Measurements from ENCODE around the gene LHX3.

LHX3 gene

GRCh38 chr9:136226680-136227407, 21.9 kb upstream of the LHX3 start:
- DNase-seq (ENCODE audit: low spot score), result no peak

DNA sequence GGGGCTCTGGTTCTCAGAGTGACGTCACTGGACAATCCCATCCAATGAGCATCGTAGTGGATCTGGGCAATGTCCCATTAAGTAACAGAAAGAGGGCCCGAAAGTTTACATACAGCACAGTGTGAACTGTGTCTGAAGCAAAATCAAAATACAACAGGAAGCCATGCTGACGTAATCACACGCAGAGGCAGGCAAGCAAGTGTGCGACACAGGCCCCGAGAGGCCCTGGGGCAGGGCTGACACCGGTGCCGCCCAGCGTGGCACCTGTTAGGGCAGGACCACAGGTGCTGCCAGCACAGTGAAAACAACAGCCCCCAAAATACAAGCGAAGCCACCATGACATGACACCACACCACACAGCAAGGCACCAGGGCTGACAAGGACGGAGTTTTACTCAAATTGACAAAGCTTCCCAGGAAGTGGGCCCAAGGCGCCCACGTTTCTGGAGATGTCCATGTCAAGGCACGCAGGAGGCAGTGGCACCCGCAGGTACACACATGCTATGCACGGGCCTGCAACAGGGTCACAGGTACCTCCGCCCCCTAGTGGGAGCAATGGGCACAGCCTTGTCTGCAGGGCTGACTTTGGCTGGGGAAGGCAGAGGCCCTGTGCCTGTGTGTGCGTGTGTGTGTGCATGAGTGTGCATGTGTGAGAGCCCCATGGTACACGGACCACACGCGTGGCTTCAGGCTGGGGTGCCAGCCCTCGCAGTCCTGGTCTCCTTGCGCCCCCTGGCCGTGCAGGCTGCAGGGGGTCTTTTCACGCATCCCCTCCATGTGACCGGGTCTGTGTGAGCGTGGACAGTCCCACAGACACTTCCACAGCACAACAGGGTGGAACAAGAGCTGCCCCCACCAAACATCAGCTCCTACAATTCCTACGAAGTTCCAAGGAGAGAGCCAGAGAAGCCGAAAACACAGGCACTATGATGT, 21.1 kb upstream of the LHX3 start:
- DNase-seq (ENCODE audit: low spot score), result no peak

GRCh38 chr9:136225366-136225747, 20.4 kb upstream of the LHX3 start:
- DNase-seq (ENCODE audit: low spot score), result no peak

GRCh38 chr9:136223871-136224640, 19.1 kb upstream of the LHX3 start:
- no peak for DNase-seq (ENCODE audit: low spot score)

DNA sequence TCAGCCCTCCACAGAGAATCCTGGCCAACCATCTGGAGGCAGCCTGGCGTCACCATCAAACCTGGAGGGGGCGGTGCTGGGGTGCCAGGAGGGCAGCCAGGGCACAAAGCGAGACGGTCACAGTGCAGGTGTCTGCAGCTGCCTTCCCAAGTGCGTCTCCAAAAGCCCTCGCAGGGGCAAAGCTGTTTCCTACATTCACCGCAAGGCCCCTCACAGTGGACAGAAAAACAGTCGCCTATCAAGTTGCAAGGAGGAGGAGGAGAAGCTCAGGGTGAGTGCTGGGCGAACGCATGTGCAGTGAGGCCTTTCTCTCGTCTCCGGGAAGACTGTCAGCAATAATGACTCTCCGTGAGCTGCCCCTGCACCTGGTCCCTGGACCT, 18.0 kb upstream of the LHX3 start:
- no peak for DNase-seq (ENCODE audit: low spot score)

DNA sequence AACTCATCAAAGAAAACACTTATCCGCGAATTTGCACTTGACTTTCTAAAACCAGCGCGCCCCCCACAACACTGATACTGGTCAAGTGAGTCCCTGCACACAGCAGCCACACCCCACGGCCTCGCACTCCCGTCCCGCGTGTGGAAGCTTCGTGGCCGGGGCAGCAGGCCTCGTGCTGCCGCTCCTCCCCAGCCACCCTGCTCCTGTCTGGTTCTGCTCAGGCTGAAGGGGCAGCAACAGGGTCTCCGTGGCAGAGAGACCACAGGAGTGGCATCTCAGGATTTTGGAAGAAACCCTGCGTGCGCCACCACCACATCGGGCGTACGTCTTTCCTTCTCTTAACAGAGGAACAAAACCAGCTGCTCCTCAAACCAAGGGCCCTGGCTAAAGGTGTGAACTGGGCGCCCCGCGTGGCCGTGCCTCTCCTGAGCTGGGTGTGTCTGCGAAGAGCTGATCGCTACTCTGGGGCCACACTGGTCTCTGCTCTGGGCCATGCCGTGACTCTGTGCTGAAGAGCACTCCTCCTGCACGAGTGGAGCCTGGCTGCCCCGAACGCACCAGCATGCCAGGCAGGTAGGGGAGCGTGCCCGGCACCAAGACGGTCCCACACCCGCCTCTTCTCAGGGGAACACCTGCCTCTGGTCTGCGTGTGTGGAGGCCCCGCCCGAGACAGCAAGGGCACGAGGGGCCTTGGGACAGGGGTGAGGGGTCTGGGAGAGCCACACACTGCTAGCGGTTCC, 17.4 kb upstream of the LHX3 start:
- no peak for DNase-seq (ENCODE audit: low spot score)

GRCh38 chr9:136220017-136220729, 15.2 kb upstream of the LHX3 start:
- no peak for DNase-seq (ENCODE audit: low spot score)

- no peak for DNase-seq (ENCODE audit: low spot score)
These were observed 14.3 kb upstream of the LHX3 start for GRCh38 chr9:136219276-136219675.

- DNase-seq (ENCODE audit: low spot score), result no peak
These were observed 13.7 kb upstream of the LHX3 start for GRCh38 chr9:136218673-136219072.

DNA sequence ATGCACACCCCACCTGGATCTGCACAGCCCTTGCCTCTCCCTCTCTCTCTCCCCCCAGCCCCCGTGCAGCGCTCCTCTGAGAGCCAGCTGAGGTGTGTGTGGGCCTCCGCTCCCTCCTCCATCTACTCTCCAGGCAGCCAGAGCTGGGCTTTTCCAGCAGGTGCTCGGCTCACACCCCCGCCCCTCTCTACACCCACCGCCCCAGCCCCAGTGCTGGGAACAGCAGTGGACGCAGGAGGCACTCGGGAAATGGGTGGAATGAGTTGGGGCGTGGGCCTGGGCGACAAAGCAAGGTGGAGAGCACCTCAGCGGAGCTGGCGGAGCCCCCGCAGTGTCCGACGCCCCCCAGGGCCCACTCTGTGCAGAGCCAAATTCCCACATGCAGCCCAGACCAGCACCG, 13.3 kb upstream of the LHX3 start:
- no peak for DNase-seq (ENCODE audit: low spot score)

DNA sequence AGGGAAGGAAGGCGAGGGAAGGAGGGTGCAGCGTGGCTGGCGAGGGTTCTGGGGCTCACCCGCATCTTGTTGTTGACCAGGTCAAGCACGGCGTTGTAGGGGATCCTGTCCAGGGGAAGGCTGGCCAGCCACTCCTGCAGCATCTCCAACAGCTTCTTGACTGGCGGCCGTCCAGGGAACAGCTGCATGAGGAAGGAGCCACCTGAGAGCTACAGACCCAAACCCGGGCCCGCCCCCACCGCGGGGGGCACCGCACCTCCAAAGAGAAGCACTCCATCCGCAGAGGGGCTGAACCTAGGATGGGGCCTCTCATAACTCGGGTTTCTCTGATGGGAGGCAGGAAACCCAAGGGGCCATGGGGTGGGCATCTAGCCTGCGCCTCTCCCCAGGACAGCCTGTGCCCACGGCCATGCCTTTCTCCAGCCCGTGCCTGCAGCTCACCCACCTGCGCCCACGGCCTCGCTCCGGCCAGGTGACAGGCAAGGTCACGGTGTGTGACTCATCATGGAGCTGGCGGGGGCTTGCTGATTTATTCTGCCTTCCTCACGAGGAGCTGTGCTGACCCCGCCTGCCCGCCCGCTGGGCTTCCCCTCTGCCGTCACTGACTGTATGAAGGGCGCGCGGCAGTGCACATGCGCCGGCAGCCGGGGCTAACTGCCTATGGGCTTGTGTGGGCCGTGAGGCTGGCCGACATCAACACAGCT, 11.8 kb upstream of the LHX3 start:
- no peak for DNase-seq (ENCODE audit: low spot score)

GRCh38 chr9:136213733-136214132, 8.8 kb upstream of the LHX3 start:
- DNase-seq (ENCODE audit: low spot score), result no peak

- no peak for DNase-seq (ENCODE audit: low spot score)
These were observed 7.5 kb upstream of the LHX3 start for GRCh38 chr9:136212345-136212950.

GRCh38 chr9:136211441-136212344, 6.8 kb upstream of the LHX3 start:
- DNase-seq (ENCODE audit: low spot score), result no peak

GRCh38 chr9:136211006-136211405, 6.1 kb upstream of the LHX3 start:
- no peak for DNase-seq (ENCODE audit: low spot score)

GRCh38 chr9:136210276-136210675, 5.3 kb upstream of the LHX3 start:
- DNase-seq (ENCODE audit: low spot score), result no peak

DNA sequence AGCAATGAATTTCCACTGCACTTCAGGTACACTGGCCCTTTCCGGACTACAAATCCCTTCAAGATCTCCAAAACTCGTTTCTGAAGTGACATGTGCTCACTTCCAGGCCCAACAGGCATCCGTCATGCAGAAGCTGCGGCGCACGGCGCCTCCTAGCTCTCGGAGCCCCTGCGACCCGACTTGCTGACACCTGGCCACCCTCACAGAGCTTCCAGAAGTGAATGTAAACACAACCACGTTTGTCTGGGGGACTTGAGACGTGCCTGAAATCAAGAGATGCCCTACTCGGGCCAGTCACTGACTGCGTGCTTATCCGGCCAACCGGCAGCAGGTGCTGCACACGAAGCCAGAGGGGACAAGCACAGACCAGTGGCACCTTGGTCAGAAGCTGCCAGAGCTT, 4.9 kb upstream of the LHX3 start:
- DNase-seq (ENCODE audit: low spot score), result no peak

DNA sequence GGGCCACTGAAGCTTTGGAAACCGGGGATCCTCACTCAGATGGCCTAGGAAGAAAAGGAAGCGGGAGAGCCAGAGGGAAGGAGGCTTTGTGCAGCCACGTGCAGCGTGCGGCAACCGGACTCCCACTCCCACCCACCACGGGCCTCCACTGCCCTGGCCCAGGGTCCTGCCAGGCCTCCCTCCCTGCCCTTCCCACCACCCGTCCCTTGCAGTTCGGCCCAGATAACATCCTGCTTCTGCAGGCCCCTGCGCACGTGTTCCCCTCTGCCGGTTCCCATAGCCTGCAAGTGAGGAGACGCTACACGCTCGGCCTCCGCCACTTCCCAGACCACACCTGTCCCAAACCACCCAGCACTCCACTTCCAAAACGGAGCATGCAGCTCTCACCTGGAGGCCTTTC, 4.3 kb upstream of the LHX3 start:
- DNase-seq (ENCODE audit: low spot score), result no peak

GRCh38 chr9:136208675-136209074, 3.7 kb upstream of the LHX3 start:
- DNase-seq (ENCODE audit: low spot score), result no peak

Data from pons (tissue), 1 donor.